Lung (tissue), 12 donors: ENCODE results near the gene TNFRSF4. TPM values are rescaled to one million over a fixed set of nuclear protein-coding genes. Genes with fewer than 3 reads are reported as not detected.
"Not testable (repeated sequence)": the region's sequence is repeated elsewhere in the genome, so short reads cannot be mapped to it uniquely, and the experiment has no call there.

ENCODE experiments used
- ATAC-seq: fragments of 200-7000 bp; cut with Tn5 transposase; one replicate; pipeline ENCODE4 v1.9.1; 2020; ENCODE audit warnings: moderate number of reproducible peaks; ENCODE audit not compliant: insufficient read depth, low FRiP score
- DNase-seq, 3 donors: peaks; one replicate each; pipeline ENCODE4 v3.0.0-alpha.2; 2013 to 2017
- H3K27ac ChIP-seq, 2 donors: one replicate each; pipeline ENCODE4 v1.5.1; 2013; ENCODE audit warnings: mild to moderate bottlenecking in 2 of 2, moderate library complexity in 2 of 2, control low read depth in 1 of 2, inconsistent platforms in 1 of 2, low read depth in 1 of 2, low read length in 1 of 2
- H3K27me3 ChIP-seq, 3 donors: one replicate each; pipeline ENCODE4 v1.5.1; 2013; ENCODE audit warnings: low read length in 2 of 3; ENCODE audit not compliant: control insufficient read depth in 3 of 3, insufficient read depth in 3 of 3
- H3K36me3 ChIP-seq, 4 donors: one replicate each; pipeline ENCODE4 v1.5.1; 2013; ENCODE audit warnings: low read length in 4 of 4, mild to moderate bottlenecking in 1 of 4, moderate library complexity in 1 of 4; ENCODE audit not compliant: control insufficient read depth in 4 of 4, insufficient read depth in 4 of 4
- H3K4me1 ChIP-seq, 5 donors: one replicate each; pipeline ENCODE4 v1.5.1; 2013; ENCODE audit warnings: low read length in 5 of 5, mild to moderate bottlenecking in 2 of 5, moderate library complexity in 1 of 5; ENCODE audit not compliant: control insufficient read depth in 5 of 5, insufficient read depth in 5 of 5
- H3K4me3 ChIP-seq: one replicate; pipeline ENCODE4 v1.5.1; 2013; ENCODE audit warnings: mild to moderate bottlenecking, control low read depth, moderate library complexity
- H3K9ac ChIP-seq, 2 donors: one replicate each; pipeline ENCODE4 v1.5.1; 2013; ENCODE audit warnings: low read length in 2 of 2, control low read depth in 1 of 2; ENCODE audit not compliant: insufficient read depth in 1 of 2
- H3K9me3 ChIP-seq, 4 donors: one replicate each; pipeline ENCODE4 v1.5.1; 2013; ENCODE audit warnings: low read length in 3 of 4, mild to moderate bottlenecking in 1 of 4, moderate library complexity in 1 of 4; ENCODE audit not compliant: control insufficient read depth in 4 of 4, insufficient read depth in 3 of 4
- WGBS, 2 donors: extraction: QIAGEN DNeasy Blood & Tissue Kit; methylation state at CpG; one replicate each; pipeline ENCODE4 v1.1.7; 2013; 5-methylcytosine and 5-hydroxymethylcytosine counted together
- polyA plus RNA-seq, 2 donors: library from polyadenylated mRNA; stranded (reverse); fragments of 200-250 nt; gene quantifications; one replicate each; pipeline ENCODE4 v1.2.1, GENCODE V29; 2013
- total RNA-seq, 2 donors: library from RNA; depleted of rRNA in 1 of 2; stranded (reverse); fragments of >200 nt in 1 of 2; gene quantifications; one replicate each; pipeline ENCODE4 v1.2.1, GENCODE V29; 2014 to 2021
- TF ChIP-seq, protein P1 (sequence below): IDR thresholded peaks from 2 replicates; pipeline ENCODE4 v1.5.1; 2012; ENCODE audit warnings: mild to moderate bottlenecking; ENCODE audit errors: control extremely low read depth, extremely low read depth
- donor health status: control.
- donor health status: control.
- donor health status: Bipolar disorder and iron deficiency.
- donor health status: healthy.
- donor health status: DM: yes; HTN: yes; CAD: no.

The TNFRSF4 gene
- total and polyA plus RNA-seq, 4 donors, result 3.6 to 11.3 (median 6.9) TPM

- Histone ChIP-seq H3K4me3 (no peak overlapping the region), H3K9me3 (peaks cover 0 to 4% (median 0%) of the 10 kb centered on the region in 4 donors), H3K9ac (no peak overlapping the region), H3K27me3 (peaks cover 0 to 6% (median 0%) of the 10 kb centered on the region in 3 donors), H3K4me1 (no peaks in the 10 kb centered on the region), H3K27ac (no peak overlapping the region), H3K36me3 (no peaks in the 10 kb centered on the region)
- WGBS, 2 donors, result 93 to 94% methylated on average over 43 to 48 of the region's 48 CpGs
- ATAC-seq (no peak), DNase-seq (no peak)
- TF ChIP-seq, protein P1, sequence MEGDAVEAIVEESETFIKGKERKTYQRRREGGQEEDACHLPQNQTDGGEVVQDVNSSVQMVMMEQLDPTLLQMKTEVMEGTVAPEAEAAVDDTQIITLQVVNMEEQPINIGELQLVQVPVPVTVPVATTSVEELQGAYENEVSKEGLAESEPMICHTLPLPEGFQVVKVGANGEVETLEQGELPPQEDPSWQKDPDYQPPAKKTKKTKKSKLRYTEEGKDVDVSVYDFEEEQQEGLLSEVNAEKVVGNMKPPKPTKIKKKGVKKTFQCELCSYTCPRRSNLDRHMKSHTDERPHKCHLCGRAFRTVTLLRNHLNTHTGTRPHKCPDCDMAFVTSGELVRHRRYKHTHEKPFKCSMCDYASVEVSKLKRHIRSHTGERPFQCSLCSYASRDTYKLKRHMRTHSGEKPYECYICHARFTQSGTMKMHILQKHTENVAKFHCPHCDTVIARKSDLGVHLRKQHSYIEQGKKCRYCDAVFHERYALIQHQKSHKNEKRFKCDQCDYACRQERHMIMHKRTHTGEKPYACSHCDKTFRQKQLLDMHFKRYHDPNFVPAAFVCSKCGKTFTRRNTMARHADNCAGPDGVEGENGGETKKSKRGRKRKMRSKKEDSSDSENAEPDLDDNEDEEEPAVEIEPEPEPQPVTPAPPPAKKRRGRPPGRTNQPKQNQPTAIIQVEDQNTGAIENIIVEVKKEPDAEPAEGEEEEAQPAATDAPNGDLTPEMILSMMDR, result no peak
These were observed 16.2 kb downstream of the TNFRSF4 start for GRCh38 chr1:1197551-1198422.

GRCh38 chr1:1197188-1197500 lies 16.8 kb downstream of the TNFRSF4 start:
- 91 to 92% methylated on average over 8 of the region's 8 CpGs for WGBS, 2 donors
- Histone ChIP-seq H3K27ac (no peak overlapping the region), H3K9ac (no peak overlapping the region), H3K4me3 (no peak overlapping the region), H3K9me3 (peaks cover 0 to 4% (median 0%) of the 10 kb centered on the region in 4 donors), H3K4me1 (no peaks in the 10 kb centered on the region), H3K36me3 (no peaks in the 10 kb centered on the region), H3K27me3 (peaks cover 0 to 5% (median 0%) of the 10 kb centered on the region in 3 donors)
- DNase-seq (peak in 1 of 3 donors; percentile 7), ATAC-seq (no peak)
- TF ChIP-seq, protein P1, result no peak

DNA sequence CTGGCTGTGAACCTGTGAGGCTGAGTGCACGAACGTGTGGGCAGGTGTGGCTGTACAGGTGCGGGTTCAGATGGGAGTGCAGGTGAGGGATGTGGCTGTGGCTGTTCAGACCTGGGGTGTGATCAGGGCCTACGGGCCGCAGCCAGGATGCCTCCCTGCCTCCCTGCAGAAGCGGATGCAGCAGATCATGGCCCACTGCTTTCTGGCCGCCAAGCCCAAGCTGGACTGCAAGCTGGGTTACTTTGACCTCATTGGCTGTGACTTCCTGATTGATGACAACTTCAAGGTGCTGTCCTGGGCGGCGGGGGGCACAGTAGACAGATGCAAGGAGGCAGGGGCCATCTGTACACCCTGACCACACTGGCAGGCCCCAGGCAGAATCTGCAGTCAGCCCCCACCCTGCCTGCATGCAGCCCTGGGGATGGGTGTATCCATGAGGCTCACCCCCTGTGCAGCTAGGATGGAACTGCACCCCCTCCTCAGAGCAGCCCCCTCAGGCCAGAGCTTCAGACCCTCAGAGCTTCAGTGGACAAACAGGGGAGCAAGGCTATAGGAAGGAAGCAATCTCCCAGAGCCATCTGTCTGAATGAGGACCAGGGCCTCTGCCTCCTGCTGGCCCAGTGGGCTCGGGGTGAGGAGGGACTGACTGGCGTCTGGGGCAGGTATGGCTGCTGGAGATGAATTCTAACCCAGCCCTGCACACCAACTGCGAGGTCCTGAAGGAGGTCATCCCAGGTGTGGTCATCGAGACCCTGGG lies 17.3 kb downstream of the TNFRSF4 start:
- Histone ChIP-seq H3K27me3 (peaks cover 0 to 5% (median 0%) of the 10 kb centered on the region in 3 donors), H3K27ac (no peak overlapping the region), H3K36me3 (no peaks in the 10 kb centered on the region), H3K9ac (no peak overlapping the region), H3K4me3 (no peak overlapping the region), H3K9me3 (peaks cover 0 to 4% (median 0%) of the 10 kb centered on the region in 4 donors), H3K4me1 (no peaks in the 10 kb centered on the region)
- DNase-seq, result peak in 1 of 3 donors; percentile 12
- TF ChIP-seq, protein P1, result no peak
- WGBS, 2 donors, result 87 to 89% methylated on average over 12 to 13 of the region's 13 CpGs
- no peak for ATAC-seq

DNA sequence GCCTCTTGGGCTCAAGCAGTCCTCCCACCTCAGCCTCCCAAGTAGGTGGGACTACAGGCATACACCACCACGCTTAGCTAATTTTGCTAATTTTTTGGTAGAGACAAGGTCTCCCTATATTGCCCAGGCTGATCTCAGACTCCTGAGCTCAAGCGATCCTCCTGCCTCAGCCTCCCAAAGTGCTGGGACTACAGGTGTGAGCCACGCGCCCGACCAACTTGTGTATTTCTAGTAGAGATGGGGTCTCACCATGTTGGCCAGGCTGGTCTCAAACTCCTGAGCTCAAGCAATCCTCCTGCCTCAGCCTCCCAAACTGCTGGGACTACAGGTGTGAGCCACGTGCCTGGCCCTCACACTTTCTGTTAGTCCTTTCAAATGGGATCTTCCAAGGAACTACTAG lies 18.2 kb downstream of the TNFRSF4 start:
- not testable (repeated sequence) for H3K9ac ChIP-seq, H3K27me3 ChIP-seq, ATAC-seq, H3K9me3 ChIP-seq, H3K4me1 ChIP-seq, H3K36me3 ChIP-seq, H3K27ac ChIP-seq, H3K4me3 ChIP-seq, DNase-seq
- 97 to 98% methylated on average over 6 of the region's 6 CpGs for WGBS, 2 donors
